NCI-H446 treated with DMSO at 0.1 percent for 48 hours (cell line): ENCODE data around the gene ZSCAN21.
A peak's percentile ranks its signal among the peaks of the same experiment; 100 is the strongest.

ENCODE experiments used
- DNase-seq: peaks from one replicate; lab custom pipeline; 2025; lab: John Stamatoyannopoulos, UW

Gene ZSCAN21

GRCh38 chr7:100079024-100079560 is 29.5 kb downstream of the ZSCAN21 start:
- DNase-seq: no peak

GRCh38 chr7:100080907-100081534 is 31.4 kb downstream of the ZSCAN21 start:
- no peak for DNase-seq

- DNase-seq: peak; percentile 93
These were observed 32.0 kb downstream of the ZSCAN21 start, which contains the start of gene ZNF3 for GRCh38 chr7:100081535-100082102. Gene ZNF3, minus strand, starts transcription at chr7:100081723. Its CDS starts 4,366 bp downstream, at chr7:100077357.

- no peak for DNase-seq
These were observed 33.4 kb downstream of the ZSCAN21 start for GRCh38 chr7:100082978-100083377.

- DNase-seq: no peak
These were observed 35.9 kb downstream of the ZSCAN21 start for GRCh38 chr7:100085515-100085914.

GRCh38 chr7:100087055-100087750 is 37.6 kb downstream of the ZSCAN21 start:
- no peak for DNase-seq

GRCh38 chr7:100088095-100088620 is 38.6 kb downstream of the ZSCAN21 start:
- DNase-seq: no peak

GRCh38 chr7:100088621-100089457 is 39.3 kb downstream of the ZSCAN21 start, which contains the start of gene COPS6:
Gene COPS6, plus strand, starts transcription at chr7:100088969. Its CDS starts 22 bp downstream, at chr7:100088991.
- peak; percentile 17 for DNase-seq

- no peak for DNase-seq
These were observed 40.1 kb downstream of the ZSCAN21 start for GRCh38 chr7:100089458-100090196.

GRCh38 chr7:100090527-100091410 is 41.2 kb downstream of the ZSCAN21 start:
- DNase-seq: no peak

- DNase-seq: no peak
These were observed 42.0 kb downstream of the ZSCAN21 start for GRCh38 chr7:100091411-100092181.

- no peak for DNase-seq
These were observed 43.5 kb downstream of the ZSCAN21 start for GRCh38 chr7:100093054-100093453.

- no peak for DNase-seq
These were observed 43.9 kb downstream of the ZSCAN21 start for GRCh38 chr7:100093498-100093897.

GRCh38 chr7:100093925-100094486 is 44.4 kb downstream of the ZSCAN21 start:
- no peak for DNase-seq

GRCh38 chr7:100095289-100095688 is 45.7 kb downstream of the ZSCAN21 start:
- no peak for DNase-seq

GRCh38 chr7:100095704-100096103 is 46.1 kb downstream of the ZSCAN21 start:
- no peak for DNase-seq

GRCh38 chr7:100098913-100099312 is 49.3 kb downstream of the ZSCAN21 start:
- DNase-seq: no peak

- DNase-seq: no peak
These were observed 49.9 kb downstream of the ZSCAN21 start for GRCh38 chr7:100099452-100099851.
